Neural cell (in vitro differentiated cells): ENCODE measurements around the gene GJA10.

Source experiments
- EP300 ChIP-seq: fragments of 450-650 bp; conservative IDR thresholded peaks from 2 replicates; pipeline ENCODE4 v1.6.1; 2014; ENCODE audit warnings: antibody characterized with exemption, mild to moderate bottlenecking, moderate library complexity; ENCODE audit not compliant: poor library complexity, severe bottlenecking
- EZH2 ChIP-seq: fragments of 200-600, 300-800 bp; shearing (Covaris generic), sonication (generic); IDR thresholded peaks from 2 replicates; pipeline ENCODE4 v1.6.1; 2014; ENCODE audit warnings: antibody characterized with exemption, low read length, borderline replicate concordance, mild to moderate bottlenecking; ENCODE audit not compliant: insufficient read depth, poor library complexity, severe bottlenecking
- MXI1 ChIP-seq: fragments of 450-650 bp; conservative IDR thresholded peaks from 2 replicates; pipeline ENCODE4 v1.6.1; 2014; ENCODE audit warnings: antibody characterized with exemption, mild to moderate bottlenecking; ENCODE audit not compliant: poor library complexity, severe bottlenecking
- POLR2AphosphoS5 ChIP-seq: IDR thresholded peaks from 2 replicates; pipeline ENCODE4 v1.6.1; 2012
- RAD21 ChIP-seq: fragments of 450-650 bp; conservative IDR thresholded peaks from 2 replicates; pipeline ENCODE4 v1.6.1; 2014; ENCODE audit warnings: antibody characterized with exemption, mild to moderate bottlenecking, moderate library complexity
- TAF1 ChIP-seq: IDR thresholded peaks from 2 replicates; pipeline ENCODE4 v1.6.1; 2012; ENCODE audit warnings: low read depth
- TF ChIP-seq, protein P1 (sequence below): fragments of 450-650 bp; IDR thresholded peaks from 2 replicates; pipeline ENCODE4 v1.5.1; 2014; ENCODE audit warnings: antibody characterized with exemption, mild to moderate bottlenecking, moderate library complexity; ENCODE audit not compliant: poor library complexity, severe bottlenecking
- TF ChIP-seq, protein P2 (sequence below): IDR thresholded peaks from 2 replicates; pipeline ENCODE4 v1.6.1; 2012; ENCODE audit warnings: borderline replicate concordance

DNA sequence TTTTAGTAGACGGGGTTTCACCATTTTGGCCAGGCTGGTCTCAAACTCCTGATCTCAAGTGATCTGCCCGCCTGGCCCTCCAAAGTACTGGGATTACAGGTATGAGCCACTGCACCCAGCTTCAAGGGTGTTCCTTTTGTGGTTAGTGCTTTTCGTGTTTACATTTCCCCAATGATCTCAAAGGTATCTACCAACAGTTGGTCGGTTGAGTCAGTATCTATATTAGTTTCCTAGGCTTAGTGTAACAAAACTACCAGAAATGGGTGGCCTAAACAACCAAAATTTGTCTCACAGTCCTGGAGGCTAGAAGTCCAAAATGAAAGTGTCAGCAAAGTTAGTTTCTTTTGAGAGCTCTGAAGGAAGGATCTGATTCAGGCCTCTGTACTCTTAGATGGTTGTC is 34.5 kb upstream of the GJA10 start:
- TF ChIP-seq, protein P1, sequence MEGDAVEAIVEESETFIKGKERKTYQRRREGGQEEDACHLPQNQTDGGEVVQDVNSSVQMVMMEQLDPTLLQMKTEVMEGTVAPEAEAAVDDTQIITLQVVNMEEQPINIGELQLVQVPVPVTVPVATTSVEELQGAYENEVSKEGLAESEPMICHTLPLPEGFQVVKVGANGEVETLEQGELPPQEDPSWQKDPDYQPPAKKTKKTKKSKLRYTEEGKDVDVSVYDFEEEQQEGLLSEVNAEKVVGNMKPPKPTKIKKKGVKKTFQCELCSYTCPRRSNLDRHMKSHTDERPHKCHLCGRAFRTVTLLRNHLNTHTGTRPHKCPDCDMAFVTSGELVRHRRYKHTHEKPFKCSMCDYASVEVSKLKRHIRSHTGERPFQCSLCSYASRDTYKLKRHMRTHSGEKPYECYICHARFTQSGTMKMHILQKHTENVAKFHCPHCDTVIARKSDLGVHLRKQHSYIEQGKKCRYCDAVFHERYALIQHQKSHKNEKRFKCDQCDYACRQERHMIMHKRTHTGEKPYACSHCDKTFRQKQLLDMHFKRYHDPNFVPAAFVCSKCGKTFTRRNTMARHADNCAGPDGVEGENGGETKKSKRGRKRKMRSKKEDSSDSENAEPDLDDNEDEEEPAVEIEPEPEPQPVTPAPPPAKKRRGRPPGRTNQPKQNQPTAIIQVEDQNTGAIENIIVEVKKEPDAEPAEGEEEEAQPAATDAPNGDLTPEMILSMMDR, result no peak
- TF ChIP-seq, protein P2, sequence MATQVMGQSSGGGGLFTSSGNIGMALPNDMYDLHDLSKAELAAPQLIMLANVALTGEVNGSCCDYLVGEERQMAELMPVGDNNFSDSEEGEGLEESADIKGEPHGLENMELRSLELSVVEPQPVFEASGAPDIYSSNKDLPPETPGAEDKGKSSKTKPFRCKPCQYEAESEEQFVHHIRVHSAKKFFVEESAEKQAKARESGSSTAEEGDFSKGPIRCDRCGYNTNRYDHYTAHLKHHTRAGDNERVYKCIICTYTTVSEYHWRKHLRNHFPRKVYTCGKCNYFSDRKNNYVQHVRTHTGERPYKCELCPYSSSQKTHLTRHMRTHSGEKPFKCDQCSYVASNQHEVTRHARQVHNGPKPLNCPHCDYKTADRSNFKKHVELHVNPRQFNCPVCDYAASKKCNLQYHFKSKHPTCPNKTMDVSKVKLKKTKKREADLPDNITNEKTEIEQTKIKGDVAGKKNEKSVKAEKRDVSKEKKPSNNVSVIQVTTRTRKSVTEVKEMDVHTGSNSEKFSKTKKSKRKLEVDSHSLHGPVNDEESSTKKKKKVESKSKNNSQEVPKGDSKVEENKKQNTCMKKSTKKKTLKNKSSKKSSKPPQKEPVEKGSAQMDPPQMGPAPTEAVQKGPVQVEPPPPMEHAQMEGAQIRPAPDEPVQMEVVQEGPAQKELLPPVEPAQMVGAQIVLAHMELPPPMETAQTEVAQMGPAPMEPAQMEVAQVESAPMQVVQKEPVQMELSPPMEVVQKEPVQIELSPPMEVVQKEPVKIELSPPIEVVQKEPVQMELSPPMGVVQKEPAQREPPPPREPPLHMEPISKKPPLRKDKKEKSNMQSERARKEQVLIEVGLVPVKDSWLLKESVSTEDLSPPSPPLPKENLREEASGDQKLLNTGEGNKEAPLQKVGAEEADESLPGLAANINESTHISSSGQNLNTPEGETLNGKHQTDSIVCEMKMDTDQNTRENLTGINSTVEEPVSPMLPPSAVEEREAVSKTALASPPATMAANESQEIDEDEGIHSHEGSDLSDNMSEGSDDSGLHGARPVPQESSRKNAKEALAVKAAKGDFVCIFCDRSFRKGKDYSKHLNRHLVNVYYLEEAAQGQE, result no peak
- TF ChIP-seq EZH2 (no peak), TAF1 (no peak), EP300 (no peak), POLR2AphosphoS5 (no peak), RAD21 (no peak), MXI1 (no peak)
